ENCODE results near the gene PEX7. TPM values are rescaled to one million over a fixed set of nuclear protein-coding genes. Genes with fewer than 3 reads are reported as not detected.
"Not testable (repeated sequence)": the region's sequence is repeated elsewhere in the genome, so short reads cannot be mapped to it uniquely, and the experiment has no call there.

Gene PEX7
- total and polyA plus RNA-seq, 2 experiments from 2014 or later = 11.8 to 13.5 TPM

GRCh38 chr6:136959471-136959891 is 137.1 kb downstream of the PEX7 start:
- peaks cover 56% of the 10 kb centered on the region for H3K4me1 Mint-ChIP-seq

GRCh38 chr6:136959935-136960334 is 137.5 kb downstream of the PEX7 start:
- H3K27ac ChIP-seq (ENCODE audit: low read depth) = 0 out of 2 replicates have a peak overlapping the region, but pooled peaks have one; percentile 20

More at GRCh38 chr6:136959471-136959891, 137.1 kb downstream of the PEX7 start:
- H3K9me2 ChIP-seq (ENCODE audit: insufficient read depth) = no peaks in the 10 kb centered on the region
- H3K4me3 ChIP-seq = no peak overlapping the region
- H3K36me3 ChIP-seq (ENCODE audit: insufficient read depth) = no peaks in the 10 kb centered on the region
- ATAC-seq (peak; percentile 58), DNase-seq (ENCODE audit: low spot score) (peak; percentile 68)
- peaks cover 9% of the 10 kb centered on the region for H3K27me3 Mint-ChIP-seq (ENCODE audit: insufficient read depth, low read depth, poor library complexity)
- no peaks in the 10 kb centered on the region for H3F3A ChIP-seq (replicated peaks; ENCODE audit: low read depth)
- H3K4me3 Mint-ChIP-seq = no peak overlapping the region
- H3K9me3 Mint-ChIP-seq = no peaks in the 10 kb centered on the region
- peaks cover 55% of the 10 kb centered on the region for H3K4me1 ChIP-seq (ENCODE audit: insufficient read depth)
- TF ChIP-seq CTCF (conservative IDR thresholded peaks at IDR 0.05; ENCODE audit: low read depth in 2 of 2) (peak in 1 of 2 experiments; percentile 30; a peak in 1 of 4 replicates), REST (IDR thresholded peaks at IDR 0.05; ENCODE audit: unreplicated experiment) (no peak), POLR2AphosphoS5 (IDR thresholded peaks at IDR 0.05; ENCODE audit: low read depth) (no peak)
- no peak overlapping the region for H3K27ac Mint-ChIP-seq
- 0 out of 2 replicates have a peak overlapping the region, but pooled peaks have one; percentile 22 for H3K4me2 ChIP-seq
- H3K36me3 Mint-ChIP-seq (ENCODE audit: low read depth) = no peaks in the 10 kb centered on the region
- no peaks in the 10 kb centered on the region for H3K79me2 ChIP-seq (replicated peaks; ENCODE audit: insufficient read depth)
- no peak overlapping the region; the same call in 1 of the 2 replicates for H3K27ac ChIP-seq (ENCODE audit: low read depth)
- H3K27me3 ChIP-seq (ENCODE audit: insufficient read depth) = no peaks in the 10 kb centered on the region
- no peak overlapping the region for H2AFZ ChIP-seq
- no peaks in the 10 kb centered on the region for H4K20me1 ChIP-seq (replicated peaks; ENCODE audit: insufficient read depth)

GRCh38 chr6:136960781-136961180 is 138.4 kb downstream of the PEX7 start:
- Histone ChIP-seq H3K4me2 (no peak overlapping the region), H3K9me2 (ENCODE audit: insufficient read depth) (no peaks in the 10 kb centered on the region), H3K36me3 (ENCODE audit: insufficient read depth) (no peaks in the 10 kb centered on the region), H3K4me1 (ENCODE audit: insufficient read depth) (peaks cover 43% of the 10 kb centered on the region), H3K4me3 (no peak overlapping the region), H4K20me1 (replicated peaks; ENCODE audit: insufficient read depth) (no peaks in the 10 kb centered on the region), H3K79me2 (replicated peaks; ENCODE audit: insufficient read depth) (no peaks in the 10 kb centered on the region), H3F3A (replicated peaks; ENCODE audit: low read depth) (no peaks in the 10 kb centered on the region), H3K27me3 (ENCODE audit: insufficient read depth) (no peaks in the 10 kb centered on the region), H2AFZ (no peak overlapping the region), H3K27ac (ENCODE audit: low read depth) (no peak overlapping the region)
- DNase-seq (ENCODE audit: low spot score) (no peak), ATAC-seq (no peak)
- Mint-ChIP-seq H3K36me3 (ENCODE audit: low read depth) (no peaks in the 10 kb centered on the region), H3K4me3 (no peak overlapping the region), H3K9me3 (no peaks in the 10 kb centered on the region), H3K27ac (no peak overlapping the region), H3K27me3 (ENCODE audit: insufficient read depth, low read depth, poor library complexity) (peaks cover 11% of the 10 kb centered on the region), H3K4me1 (peaks cover 47% of the 10 kb centered on the region)
- TF ChIP-seq ETS1 (IDR thresholded peaks at IDR 0.05) (no peak), CREB1 (CRISPR knock-in tag; IDR thresholded peaks at IDR 0.05; ENCODE audit: low read depth) (no peak), REST (IDR thresholded peaks at IDR 0.05; ENCODE audit: unreplicated experiment) (no peak)

More at GRCh38 chr6:136959935-136960334, 137.5 kb downstream of the PEX7 start:
- not testable (repeated sequence) for H3K27me3 Mint-ChIP-seq (ENCODE audit: insufficient read depth, low read depth, poor library complexity); H3K9me2 ChIP-seq (ENCODE audit: insufficient read depth); H3K27me3 ChIP-seq (ENCODE audit: insufficient read depth); H3K4me3 Mint-ChIP-seq; H3K27ac Mint-ChIP-seq; H3K9me3 Mint-ChIP-seq; H2AFZ ChIP-seq; DNase-seq (ENCODE audit: low spot score); H3K36me3 Mint-ChIP-seq (ENCODE audit: low read depth); H3K79me2 ChIP-seq (replicated peaks; ENCODE audit: insufficient read depth); H3K4me3 ChIP-seq; H3K36me3 ChIP-seq (ENCODE audit: insufficient read depth); H3F3A ChIP-seq (replicated peaks; ENCODE audit: low read depth); ATAC-seq; H4K20me1 ChIP-seq (replicated peaks; ENCODE audit: insufficient read depth)
- peaks cover 55% of the 10 kb centered on the region for H3K4me1 Mint-ChIP-seq
- Histone ChIP-seq H3K4me2 (0 out of 2 replicates have a peak overlapping the region, but pooled peaks have one; percentile 22), H3K4me1 (ENCODE audit: insufficient read depth) (peaks cover 51% of the 10 kb centered on the region)
